GM21786 (cell line): ENCODE results near the gene SMPX.
A peak's percentile ranks its signal among the peaks of the same experiment; 100 is the strongest.
"Not testable (repeated sequence)": the region's sequence is repeated elsewhere in the genome, so short reads cannot be mapped to it uniquely, and the experiment has no call there.

ENCODE experiments used
- ATAC-seq: cut with Tn5 transposase; IDR thresholded peaks from one replicate; pipeline ENCODE4 v1.9.1; 2021; ENCODE audit not compliant: unreplicated experiment

The SMPX gene

GRCh38 chrX:21757960-21758359 is at the start of gene SMPX:
SMPX (minus strand) TSS chrX:21758116; CDS start chrX:21754290, 3,826 bp downstream.
- ATAC-seq: no peak

DNA sequence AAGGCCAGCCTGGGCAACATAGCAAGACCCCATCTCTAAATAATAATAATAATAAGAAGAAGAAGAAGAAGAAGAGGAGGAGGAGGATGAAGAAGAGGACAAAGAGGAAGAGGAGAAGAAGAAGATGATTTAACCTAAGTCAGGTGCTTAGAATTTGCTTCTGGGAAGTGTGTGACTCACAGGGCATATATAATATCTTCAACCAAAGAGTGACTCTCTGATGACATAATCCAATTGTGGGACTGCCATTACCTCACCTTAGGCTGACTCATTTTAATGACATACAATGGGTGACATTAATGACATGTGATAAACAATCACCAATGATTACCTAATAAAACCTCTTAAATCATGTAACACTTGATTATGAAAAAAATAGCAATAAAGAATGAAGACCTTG is 48.8 kb upstream of the SMPX start:
- ATAC-seq: no peak

- ATAC-seq: no peak
Observed at GRCh38 chrX:21802839-21803238, 44.9 kb upstream of the SMPX start.

DNA sequence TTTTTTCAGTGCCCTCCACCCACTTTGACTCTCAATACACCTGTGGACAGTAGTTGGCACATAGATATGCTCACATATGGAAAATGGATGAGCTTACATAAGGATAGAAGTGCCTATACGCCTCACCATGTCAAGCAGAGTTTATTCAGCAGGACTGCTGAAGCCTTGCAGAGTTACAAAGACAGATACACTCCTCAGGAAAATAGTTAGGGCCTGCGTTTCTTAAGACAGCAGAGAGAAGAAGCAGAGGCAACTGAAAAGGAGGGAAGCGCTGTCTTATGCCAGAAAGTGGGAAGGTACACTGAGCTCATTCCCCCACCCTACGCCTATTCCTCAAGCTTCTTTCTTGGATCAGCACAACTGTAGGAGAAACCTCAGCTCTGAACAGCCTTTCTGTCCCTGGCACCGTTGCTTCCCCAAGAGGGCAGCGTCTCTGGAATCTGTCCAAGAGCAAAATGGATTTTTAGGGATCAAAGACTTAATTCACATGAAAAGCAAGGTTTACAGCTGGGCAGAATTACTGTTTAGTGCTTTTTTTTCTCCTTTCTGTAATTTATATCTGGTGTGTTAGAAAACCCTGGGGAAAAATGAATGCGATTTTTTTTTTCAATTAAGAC is 44.2 kb upstream of the SMPX start:
- no peak for ATAC-seq

- no peak for ATAC-seq
Observed at GRCh38 chrX:21800344-21800770, 42.4 kb upstream of the SMPX start.

DNA sequence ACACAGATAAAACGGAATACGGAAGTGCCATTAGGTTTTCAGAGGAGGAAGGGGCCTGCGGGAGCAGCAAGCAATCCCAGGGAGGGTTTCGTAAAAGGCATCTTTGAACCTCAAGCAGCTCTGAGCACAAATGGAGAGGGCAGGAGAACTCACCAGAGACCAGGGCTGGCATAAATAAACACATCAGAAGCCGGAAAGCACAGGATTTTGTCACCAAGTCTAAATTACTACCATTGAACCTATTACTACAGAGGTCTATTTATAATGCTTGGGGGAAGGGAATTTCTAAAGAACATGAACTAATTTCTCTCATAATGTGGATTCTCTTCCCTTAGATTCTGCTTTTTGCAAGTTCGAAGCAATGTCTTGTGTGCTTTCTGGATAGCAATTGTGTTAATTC is 41.9 kb upstream of the SMPX start:
- ATAC-seq: no peak

DNA sequence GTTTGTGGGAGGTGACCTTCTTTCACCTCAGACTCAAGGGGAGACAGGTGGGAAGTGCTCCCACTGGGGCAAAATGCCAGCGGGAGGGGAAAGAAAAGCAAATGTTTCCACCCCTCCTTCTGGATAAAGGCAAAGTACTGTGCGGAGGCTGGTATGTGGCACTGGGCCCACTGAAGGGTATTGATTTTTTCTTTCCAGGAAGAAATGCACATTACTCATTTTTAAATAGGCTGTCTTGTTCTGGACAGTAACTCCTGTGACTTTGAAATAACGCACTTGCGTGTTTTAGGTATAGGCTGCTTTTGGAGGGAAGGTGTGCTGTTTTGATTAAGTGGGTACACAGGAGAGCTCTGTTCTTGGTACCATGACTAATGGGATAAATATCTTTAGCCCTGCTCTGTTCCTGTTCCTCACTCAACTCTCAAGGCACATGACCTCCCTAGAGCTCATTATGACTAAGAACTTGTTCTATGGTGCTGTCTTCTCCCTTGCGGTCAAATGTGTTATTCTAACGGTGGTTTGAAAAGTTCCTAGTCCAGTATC is 40.8 kb upstream of the SMPX start:
- ATAC-seq: peak; percentile 83

GRCh38 chrX:21781976-21782375 is 24.1 kb upstream of the SMPX start:
- ATAC-seq: no peak

- peak; percentile 58 for ATAC-seq
Observed at GRCh38 chrX:21781525-21781924, 23.6 kb upstream of the SMPX start.

DNA sequence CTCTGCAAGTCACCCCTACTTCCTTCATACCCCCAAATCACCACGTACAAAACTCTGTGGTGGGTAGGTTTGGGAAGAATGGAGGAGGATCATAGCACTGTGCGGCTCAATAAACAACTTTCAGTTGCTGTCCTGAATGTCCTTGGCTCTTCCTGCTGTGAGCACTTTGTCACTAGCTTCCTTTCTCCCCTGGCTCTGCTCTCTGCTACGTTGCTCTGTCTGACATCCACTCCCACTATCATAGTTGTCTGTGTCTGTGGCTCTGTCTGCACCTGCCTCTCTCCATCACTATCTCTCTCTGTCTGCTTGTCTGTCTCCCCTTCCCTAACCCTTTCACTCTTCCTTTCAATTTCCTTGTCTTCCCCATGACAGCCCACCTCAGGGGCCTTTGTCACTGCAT is 21.2 kb upstream of the SMPX start:
- ATAC-seq: no peak

DNA sequence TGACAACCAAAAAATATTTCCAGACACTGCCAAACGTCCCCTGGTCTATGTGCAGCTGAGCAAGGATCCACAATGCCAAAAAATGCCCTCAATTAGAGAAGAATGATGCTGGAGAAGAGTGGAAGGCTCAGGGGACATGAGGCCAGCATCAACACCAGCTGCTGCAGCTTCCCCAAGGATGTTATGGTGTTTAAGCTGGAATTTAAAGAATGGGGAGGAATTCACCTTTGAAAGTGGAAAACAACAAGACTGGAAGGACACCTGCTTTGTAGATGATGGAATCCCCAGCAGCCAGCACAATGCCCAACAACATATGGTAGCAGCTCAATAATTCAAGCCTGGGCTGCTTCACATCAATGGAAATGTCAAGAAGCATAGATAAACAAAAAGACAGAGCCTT is 20.3 kb upstream of the SMPX start:
- no peak for ATAC-seq

DNA sequence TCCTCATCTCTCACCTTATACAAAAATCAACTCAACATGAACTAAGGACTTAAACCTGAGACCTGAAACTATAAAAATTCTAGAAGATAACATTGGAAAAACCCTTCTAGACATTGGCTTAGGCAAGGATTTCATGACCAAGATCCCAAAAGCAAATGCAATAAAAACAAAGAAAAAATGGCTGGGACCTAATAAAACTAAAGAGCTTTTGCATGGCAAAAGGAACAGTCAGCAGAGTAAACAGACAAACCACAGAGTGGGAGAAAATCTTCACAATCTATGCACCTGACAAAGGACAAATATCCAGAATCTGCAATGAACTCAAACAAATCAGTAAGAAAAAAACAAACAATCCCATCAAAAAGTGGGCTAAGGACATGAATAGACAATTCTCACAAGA is 17.2 kb upstream of the SMPX start:
- not testable (repeated sequence) for ATAC-seq

- ATAC-seq: not testable (repeated sequence)
Observed at GRCh38 chrX:21773036-21773435, 15.1 kb upstream of the SMPX start.

GRCh38 chrX:21770631-21771321 is 12.9 kb upstream of the SMPX start:
- ATAC-seq: no peak

- no peak for ATAC-seq
Observed at GRCh38 chrX:21766101-21766500, 8.2 kb upstream of the SMPX start.

- ATAC-seq: no peak
Observed at GRCh38 chrX:21764008-21764407, 6.1 kb upstream of the SMPX start.

- no peak for ATAC-seq
Observed at GRCh38 chrX:21758488-21758887, 572 bp upstream of the SMPX start.

- ATAC-seq: no peak
Observed at GRCh38 chrX:21756785-21757529, 959 bp downstream of the SMPX start.

DNA sequence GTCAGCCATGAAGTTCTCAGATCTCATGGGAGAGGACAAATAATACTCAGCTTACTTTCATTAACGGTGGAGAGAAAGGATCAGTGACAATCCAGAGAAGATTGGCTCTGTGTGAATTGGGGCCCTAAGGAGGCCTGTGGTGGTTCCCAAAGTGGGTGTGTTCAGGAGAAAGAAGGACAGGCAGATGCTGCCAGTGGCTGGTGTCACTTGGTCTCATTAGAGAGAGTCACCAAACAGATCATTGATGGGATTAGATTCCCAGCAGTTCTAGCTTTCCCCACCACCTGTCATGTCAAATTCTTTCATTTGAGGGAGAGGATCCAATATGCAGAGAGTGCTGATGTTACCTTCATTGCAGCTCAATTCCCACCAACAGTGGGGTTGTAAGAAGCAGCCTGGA is 8.0 kb downstream of the SMPX start:
- ATAC-seq: no peak

- ATAC-seq: no peak
Observed at GRCh38 chrX:21748235-21748634, 9.7 kb downstream of the SMPX start.

GRCh38 chrX:21747558-21747957 is 10.4 kb downstream of the SMPX start:
- ATAC-seq: no peak

- no peak for ATAC-seq
Observed at GRCh38 chrX:21745756-21746155, 12.2 kb downstream of the SMPX start.
